OCI-M1 (cell line): Measurements from ENCODE around the gene RUNX1.
A peak's percentile ranks its signal among the peaks of the same experiment; 100 is the strongest.

ENCODE experiments used
- DNase-seq: peaks from one replicate; lab custom pipeline; 2025; lab: John Stamatoyannopoulos, UW

Gene RUNX1

GRCh38 chr21:34897828-34898227 lies 151.3 kb downstream of the RUNX1 start:
- DNase-seq = no peak

GRCh38 chr21:34894401-34894800 lies 154.7 kb downstream of the RUNX1 start:
- DNase-seq = no peak

- DNase-seq = peak; percentile 87
These were observed 156.9 kb downstream of the RUNX1 start for GRCh38 chr21:34892209-34892608.

- DNase-seq = no peak
These were observed 157.5 kb downstream of the RUNX1 start for GRCh38 chr21:34891613-34891943.

GRCh38 chr21:34890724-34891612 lies 158.1 kb downstream of the RUNX1 start:
- peak; percentile 84 for DNase-seq

- DNase-seq = no peak
These were observed 158.7 kb downstream of the RUNX1 start for GRCh38 chr21:34890470-34890723.

GRCh38 chr21:34889676-34890469 lies 159.2 kb downstream of the RUNX1 start:
- peak; percentile 94 for DNase-seq

- peak; percentile 89 for DNase-seq
These were observed 159.8 kb downstream of the RUNX1 start for GRCh38 chr21:34889320-34889675.

GRCh38 chr21:34888569-34889319 lies 160.4 kb downstream of the RUNX1 start:
- DNase-seq = peak; percentile 96

- DNase-seq = peak; percentile 89
These were observed 161.2 kb downstream of the RUNX1 start for GRCh38 chr21:34887725-34888568.

- peak; percentile 59 for DNase-seq
These were observed 162.0 kb downstream of the RUNX1 start for GRCh38 chr21:34887105-34887442.

GRCh38 chr21:34886240-34887104 lies 162.6 kb downstream of the RUNX1 start:
- DNase-seq = peak; percentile 63

GRCh38 chr21:34885626-34886239 lies 163.4 kb downstream of the RUNX1 start:
- DNase-seq = peak; percentile 63

- DNase-seq = peak; percentile 69
These were observed 164.0 kb downstream of the RUNX1 start for GRCh38 chr21:34885125-34885524.

GRCh38 chr21:34884346-34884929 lies 164.7 kb downstream of the RUNX1 start:
- peak; percentile 63 for DNase-seq

GRCh38 chr21:34883491-34884271 lies 165.4 kb downstream of the RUNX1 start:
- peak; percentile 72 for DNase-seq

GRCh38 chr21:34882719-34883131 lies 166.4 kb downstream of the RUNX1 start:
- DNase-seq = peak; percentile 82

GRCh38 chr21:34881839-34882371 lies 167.2 kb downstream of the RUNX1 start:
- peak; percentile 65 for DNase-seq

- no peak for DNase-seq
These were observed 167.7 kb downstream of the RUNX1 start for GRCh38 chr21:34881421-34881820.
